Measurements from ENCODE around the gene TTC39C.

The TTC39C gene

DNA sequence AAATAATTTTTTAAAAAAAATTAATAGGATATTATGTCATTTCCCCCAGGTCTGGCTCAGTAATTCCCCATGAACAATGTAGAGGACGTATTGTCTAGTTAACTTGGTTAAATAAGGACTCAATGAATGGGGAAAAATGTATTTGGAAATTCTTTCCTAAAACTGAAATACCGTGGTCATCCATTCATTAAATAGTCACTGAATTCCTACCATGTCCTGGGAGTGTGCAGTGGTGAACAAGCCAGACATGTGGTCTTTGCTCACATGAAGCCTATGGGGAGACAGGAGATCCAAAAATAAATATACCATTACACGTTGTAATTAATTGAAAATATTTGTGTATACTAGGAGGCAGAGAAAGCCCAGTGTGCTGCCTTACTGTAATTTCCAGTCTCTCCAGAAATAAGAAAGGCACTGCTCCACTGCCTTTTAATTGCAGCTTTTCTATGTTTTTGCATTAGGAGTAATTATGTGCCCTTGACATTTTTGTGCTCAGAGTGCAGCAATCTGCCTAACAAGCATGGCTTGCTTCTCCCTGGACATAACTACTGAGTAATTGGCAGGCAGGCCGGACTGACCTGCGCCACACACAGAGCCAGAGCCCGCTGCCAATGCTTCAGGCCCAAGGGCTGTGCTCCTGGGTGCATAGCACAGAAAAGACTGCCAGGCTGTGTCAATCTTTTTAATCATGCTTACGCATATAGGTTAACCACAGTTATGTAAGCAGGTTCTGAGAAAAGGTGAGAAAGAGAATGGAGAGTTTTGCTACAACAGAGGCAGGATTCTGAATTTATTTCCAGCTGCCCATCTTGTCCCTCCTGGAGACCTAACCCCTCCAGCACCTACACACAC is 22.2 kb upstream of the TTC39C start:
- DNase-seq, result no peak

DNA sequence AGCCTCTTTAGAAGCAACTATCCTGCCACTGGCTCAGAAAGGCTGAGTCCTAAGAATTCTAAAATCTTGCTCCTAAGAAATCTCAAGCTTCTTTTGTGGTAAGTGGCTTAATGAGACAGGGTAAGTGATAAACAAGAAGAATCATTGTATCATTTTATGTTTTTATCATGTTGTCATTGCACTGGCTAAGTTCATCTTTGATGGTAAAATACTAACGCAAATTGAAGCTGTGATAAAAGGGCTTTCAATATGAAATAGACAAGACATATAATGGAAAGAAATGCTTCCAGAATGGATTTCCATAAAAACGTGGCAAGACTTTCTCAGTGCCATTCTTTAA is 21.6 kb upstream of the TTC39C start:
- DNase-seq, result no peak

DNA sequence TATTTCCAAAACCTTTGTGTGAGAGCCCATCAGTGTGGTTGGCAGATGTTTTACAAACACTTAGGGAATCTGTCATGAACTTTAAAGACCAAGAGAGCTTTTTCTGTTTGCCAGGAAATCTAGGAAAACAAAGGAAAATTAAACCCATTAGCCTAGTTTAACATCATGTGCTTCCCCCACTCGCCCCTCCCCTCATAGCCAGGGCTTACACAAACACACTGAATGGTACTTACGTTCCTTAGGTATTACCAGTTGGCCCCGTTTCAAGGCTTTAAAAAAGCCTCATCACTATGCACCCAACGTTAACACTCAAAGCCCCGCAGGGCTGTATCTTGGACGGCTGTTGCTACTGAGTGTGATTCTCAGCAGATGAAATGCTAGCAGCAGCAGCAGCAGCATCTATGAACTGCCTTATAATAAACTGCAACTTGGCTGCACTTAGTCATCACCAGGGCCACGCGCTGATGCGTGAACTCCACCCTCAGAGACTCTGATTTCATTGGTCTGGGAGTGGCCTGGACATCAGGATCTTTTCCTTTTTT is 20.1 kb upstream of the TTC39C start:
- DNase-seq, result peak; percentile 81

DNA sequence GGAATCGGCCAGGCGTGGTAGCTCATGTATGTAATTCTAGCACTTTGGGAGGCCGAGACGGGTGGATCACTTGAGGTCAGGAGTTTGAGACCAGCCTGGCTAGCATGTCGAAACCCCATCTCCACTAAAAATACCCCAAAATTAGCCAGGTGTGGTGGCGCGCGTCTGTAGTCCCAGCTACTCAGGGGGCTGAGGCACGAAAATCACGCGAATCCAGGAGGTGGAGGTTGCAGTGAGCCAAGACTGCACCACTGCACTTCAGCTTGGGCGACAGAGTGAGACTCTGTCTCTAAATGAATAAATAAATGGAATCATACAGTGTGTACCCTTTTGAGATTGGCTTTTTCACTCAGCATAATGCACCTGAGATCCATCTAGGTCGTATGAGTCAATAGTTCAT is 19.4 kb upstream of the TTC39C start:
- no peak for DNase-seq

DNA sequence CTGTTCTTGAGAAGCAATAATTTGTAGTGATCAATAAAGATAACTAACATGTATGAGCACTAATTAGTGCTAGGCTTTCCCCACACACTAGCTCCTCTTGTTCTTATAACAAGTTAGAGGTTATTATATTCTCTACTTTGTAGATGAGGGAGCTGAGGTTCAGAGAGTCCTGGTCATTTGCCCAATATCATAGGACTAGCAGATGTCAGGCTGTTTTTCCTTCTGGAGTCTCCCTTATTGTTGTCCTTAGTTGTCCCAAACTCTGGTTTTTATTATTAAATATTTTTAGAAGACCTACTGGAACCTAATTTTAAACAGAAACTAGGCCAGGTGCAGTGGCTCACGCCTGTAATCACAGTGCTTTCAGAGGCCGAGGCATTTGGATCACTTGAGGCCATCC is 16.5 kb upstream of the TTC39C start:
- no peak for DNase-seq

DNA sequence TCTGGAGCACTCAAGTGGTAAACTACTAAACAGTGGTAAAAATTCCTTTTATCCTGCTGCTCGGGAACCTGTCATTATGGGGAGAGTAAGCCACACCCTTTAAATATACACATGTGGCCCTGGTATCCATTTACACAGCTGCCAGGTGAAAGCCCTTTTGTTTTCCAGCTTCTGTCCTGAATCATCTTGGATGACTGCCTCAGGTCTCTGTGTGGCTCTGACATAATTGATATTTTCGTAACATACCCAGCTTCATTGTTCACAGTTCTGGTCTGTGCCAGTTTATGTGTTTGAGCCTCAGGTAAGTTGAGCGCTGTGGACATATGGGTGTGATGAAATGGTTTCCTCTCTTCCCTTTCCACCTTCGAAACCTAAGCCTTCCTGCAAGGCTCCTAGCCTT is 15.7 kb upstream of the TTC39C start:
- peak; percentile 53 for DNase-seq

DNA sequence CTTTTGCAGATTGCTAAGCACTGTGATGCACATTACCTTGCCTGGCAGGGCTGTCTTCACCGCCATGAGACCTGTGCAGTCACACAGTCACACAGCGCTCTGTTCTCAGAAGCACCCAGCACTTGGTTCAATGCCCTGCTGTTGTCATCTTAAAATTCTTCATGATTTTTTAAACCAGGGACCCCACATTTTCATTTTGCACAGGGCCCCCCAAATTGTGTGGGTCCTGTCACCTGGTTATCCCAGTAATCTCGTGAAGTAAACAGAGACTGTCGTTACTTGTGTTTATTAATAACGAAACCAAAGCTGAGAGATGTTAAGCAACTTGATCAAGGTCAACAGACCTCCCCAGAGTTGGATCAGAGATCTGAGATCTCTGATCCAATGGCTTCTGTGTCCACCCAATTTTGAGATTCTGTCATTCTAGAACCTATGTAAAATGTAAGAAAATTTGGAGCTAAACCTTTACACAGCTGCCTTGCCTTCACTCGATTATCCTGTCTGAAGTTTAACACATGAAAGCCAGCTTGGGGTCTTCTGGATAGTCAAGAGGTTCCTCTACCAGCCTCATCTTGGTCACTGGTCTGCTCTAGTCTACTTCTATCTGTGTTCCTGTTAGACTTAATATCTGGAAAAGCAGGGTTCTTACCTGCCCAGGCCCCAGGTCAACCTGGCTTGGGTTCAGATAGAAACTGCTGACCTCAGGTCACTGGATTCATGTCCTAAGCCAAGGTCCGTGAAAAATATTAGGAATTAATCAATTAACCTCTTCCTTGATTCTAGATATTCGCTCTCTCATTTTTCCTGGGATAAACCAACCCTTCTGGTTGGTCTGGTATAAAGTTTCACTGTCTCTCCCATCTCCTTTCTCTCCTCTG is 13.7 kb upstream of the TTC39C start:
- no peak for DNase-seq

DNA sequence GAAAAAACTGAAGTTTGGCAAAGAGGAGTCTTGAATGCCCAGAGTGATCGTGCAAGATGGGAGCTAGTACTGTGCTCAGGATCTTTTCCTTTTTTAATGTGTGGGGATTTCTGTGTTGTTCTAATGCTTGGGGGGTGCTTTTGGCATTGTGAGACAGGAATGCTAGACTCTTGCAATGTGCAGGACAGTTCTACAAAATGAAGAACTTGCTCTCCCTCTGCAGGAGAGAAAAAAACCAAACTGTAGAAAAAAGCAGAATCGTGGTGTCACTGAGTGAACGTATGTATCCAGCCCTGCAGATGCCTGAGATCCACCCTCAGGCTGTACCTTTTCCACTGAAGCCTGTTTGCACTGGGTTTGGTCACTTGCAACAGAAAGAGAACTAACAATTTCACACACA is 12.1 kb upstream of the TTC39C start:
- DNase-seq, result no peak

DNA sequence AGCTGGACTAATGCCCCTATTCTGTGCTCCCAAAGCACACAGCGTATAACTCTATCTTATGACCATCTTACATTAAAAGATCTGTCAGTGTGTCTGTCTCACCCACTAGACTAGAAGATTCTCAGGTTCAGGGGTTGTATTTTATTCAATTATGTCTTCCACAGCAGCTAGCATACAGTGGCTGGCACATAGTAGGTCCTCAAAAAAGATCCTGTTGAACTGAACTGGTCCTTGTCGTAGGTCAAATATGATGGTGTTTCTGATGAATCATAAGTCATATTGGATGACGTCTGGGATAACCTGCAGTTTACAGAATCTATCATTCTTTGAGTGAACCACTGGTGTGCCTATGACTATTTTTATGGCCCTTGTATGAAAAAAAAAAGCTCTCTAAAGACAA is 11.3 kb upstream of the TTC39C start:
- DNase-seq, result no peak

DNA sequence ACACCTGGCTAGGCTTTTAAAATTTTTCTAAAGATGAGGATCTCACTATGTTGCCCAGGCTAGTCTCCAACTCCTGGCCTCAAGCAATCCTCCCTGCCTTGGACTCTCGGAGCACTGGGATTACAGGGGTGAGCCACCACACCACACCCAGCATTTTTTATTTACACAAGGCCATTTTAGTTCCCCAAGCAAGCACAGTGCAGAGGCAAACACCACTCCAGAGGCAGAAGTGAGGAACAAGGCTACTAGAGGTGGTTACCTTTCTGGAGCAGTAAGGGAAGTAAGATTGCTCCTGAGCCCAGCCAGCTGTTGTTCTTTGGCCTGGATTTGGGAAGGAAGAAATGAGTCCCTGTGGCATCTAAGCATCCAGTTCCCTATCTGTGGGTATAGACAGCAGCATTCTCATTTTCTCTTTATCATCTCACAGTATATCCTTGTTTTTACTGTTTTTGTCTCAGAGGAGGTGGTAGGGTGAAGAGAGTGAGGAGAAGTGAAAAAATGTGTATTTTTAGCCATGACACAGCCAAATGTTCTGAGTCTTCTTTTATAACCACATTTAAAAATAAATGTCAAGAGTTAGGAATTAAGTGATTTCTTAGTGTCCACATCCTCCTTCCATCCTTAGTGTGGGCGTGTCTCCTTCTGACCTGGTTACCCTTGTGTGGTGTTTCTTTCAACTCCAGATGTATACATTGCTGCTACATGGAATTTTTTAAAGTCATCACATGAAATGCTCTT is 10.5 kb upstream of the TTC39C start:
- DNase-seq, result no peak

DNA sequence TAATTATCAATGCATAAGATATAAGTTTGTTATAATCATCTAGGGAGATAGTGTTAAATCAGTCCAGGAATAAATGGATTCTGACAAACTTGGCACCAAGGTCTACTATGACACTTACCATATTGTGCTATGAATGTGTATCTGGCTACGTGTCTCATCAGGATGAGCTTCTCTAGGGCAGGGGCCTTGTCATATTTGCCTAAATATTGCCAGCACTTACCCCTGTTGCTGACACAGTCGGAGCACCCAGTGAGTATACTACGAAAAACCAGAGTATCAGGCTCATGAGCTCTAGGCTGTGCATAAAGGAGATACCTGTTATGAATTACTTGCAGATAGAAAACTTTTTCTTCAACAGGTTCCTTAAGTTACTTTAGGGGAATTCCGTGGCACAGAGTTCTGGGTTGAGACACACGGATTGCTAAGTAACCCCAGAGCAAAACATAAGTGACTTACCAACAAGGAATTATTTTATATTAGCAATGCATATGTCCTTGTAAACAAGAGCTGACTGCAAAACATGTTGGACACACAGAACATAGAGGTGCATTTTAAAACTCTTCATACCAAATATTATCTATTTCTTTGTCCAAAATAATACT is 7.7 kb upstream of the TTC39C start:
- DNase-seq, result no peak

DNA sequence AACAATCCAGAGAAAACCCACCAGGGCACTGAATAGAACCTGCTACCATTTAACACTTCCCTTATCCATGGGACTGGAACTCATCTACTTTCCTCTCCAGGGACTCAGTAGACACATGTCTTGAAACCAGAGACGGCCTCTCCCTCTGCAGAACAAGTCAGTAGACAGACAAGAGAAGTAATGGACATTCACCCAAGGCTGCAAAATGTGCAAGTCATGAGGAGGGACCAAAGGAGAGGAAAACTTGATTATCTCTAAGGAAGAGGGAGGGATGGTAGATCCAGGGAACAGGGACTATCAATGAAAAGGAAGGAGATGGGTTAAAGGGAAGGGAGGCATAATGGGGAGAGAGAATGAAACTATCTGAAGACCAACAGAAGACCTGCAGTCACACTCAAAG is 5.3 kb upstream of the TTC39C start:
- DNase-seq, result no peak

DNA sequence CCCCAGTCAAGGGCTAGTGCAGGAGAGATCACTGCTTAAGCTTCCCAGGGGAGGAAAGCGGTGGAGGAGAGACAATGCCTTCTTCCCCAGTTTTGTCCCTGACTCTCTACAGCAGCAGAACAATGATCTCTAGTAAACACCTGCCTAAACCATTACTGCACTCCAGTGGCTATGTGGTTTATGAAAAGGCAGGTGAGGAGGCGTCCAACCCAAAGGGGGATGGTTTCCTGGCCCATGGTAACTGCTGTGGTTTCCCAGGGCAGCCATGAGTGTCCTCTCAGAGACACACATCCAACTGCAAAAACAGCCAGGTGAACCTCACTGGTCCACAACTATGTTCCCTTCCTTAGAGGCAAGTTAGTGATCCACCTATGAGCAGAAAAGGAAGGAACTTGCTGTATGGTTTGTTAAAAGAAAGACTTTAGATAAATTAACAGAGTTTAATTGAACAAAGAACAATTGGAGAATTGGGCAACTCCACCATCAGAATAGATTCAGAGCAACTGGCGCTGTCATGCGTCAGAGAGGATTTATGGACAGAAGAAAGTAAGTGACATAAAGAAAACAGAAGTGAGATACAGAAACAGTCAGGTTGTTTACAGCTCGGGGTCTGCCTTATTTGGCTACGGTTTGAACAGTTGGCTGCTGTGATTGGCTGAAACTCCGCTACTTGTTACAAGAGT is 4.8 kb upstream of the TTC39C start:
- peak; percentile 65 for DNase-seq

DNA sequence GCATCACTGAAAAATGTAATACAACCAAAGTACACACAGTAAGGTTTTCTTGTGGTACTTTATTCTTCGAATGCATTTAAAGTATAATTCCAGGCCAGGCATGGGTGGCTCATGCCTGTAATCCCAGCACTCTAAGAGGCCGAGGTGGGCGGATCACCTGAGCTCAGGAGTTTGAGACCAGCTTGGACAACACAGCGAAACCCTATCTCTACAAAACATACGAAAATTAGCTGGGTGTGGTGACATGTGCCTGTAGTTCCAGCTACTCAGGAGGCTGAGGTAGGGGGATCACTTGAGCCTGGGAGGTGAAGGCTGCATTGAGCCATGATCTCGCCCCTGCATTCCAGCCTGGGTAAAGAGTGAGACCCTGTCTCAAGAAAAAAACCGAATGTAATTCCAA is 3.9 kb upstream of the TTC39C start:
- DNase-seq, result no peak

DNA sequence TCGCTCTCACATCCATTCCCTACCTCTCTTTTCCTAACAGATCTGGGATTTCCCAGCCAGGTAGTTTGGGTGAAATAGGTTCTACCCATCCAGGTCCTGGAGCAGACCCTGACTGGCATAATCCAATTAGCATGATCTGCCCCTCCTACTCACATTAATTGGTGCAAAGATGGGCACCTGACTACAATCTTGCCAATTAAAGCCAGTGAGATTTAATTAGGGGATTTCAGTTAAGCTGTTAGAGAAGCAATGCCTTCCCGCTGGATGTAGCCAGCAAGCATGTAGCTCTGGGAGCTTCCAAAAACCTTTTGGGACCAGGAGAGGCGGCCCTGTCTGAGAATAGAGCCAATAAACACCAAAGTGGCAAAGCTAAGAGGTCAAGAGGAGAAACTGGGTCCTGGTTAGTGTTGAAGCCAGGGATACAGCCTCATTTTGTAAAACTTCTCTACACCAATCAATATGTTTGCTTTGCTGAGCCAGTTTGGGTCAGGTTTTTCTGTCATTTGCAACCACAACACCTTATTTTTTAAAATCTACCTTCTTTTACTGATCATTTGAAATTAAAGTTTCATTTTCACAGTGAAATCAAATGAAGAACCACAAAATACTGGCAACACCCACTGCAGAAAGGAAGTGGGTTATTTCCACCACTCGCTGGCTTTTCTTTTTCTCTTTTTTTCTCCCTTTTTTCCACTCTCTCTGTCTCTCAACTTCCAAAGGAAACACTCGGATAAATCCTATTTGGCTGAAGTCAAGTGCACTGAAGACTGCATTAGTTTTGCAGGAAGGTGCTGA is 3.2 kb upstream of the TTC39C start:
- DNase-seq, result no peak

DNA sequence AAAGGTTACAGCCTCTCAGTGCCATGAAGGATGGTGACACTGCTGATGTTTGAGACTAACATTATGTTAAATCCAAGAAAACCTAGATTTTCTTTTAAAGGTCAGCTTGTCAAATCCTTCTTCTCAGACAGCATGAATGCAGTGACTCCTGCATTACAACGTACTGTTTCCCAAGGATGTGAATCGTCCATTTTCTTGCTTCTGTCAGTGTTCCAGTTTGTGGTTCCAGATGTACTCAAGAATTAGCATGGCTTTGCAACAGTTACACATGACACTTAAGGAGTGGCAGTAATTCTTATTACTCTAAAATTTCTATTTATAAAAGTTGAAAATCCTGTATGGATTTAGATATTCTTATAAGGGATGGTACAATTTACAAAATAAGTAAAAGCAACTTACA is 1.5 kb upstream of the TTC39C start:
- no peak for DNase-seq

DNA sequence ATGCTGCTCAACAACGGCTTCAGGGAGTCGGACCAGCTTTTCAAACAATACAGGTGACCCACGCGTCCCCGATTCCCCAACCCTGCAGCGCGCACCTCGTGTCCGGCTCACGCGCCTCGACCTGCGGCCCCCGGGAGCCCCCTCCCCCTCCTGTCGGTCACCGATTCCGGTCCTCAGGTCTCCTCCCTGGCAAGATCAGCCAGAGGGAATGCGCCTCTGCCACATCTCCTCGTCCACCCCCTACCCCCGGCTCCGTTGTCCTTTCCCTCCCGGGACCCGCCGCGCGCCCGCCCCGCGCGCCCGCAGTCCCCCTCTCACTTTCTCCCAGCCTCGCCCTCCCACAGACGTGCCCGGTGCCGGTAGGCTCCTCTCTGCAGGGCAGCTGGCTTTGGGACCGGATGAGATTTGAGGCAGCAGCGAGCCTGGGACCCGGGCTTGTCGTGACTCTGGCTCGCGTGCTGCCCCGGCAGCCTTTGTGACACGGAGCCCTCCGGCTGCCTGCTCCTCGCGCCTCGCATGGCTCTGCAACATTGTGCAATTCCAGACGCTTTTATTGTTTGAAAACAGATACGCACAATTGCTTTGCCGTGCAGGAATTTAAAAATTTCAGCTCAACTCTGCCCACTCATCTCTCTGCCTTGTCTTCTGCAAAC is 558 bp downstream of the TTC39C start:
- DNase-seq, result no peak

DNA sequence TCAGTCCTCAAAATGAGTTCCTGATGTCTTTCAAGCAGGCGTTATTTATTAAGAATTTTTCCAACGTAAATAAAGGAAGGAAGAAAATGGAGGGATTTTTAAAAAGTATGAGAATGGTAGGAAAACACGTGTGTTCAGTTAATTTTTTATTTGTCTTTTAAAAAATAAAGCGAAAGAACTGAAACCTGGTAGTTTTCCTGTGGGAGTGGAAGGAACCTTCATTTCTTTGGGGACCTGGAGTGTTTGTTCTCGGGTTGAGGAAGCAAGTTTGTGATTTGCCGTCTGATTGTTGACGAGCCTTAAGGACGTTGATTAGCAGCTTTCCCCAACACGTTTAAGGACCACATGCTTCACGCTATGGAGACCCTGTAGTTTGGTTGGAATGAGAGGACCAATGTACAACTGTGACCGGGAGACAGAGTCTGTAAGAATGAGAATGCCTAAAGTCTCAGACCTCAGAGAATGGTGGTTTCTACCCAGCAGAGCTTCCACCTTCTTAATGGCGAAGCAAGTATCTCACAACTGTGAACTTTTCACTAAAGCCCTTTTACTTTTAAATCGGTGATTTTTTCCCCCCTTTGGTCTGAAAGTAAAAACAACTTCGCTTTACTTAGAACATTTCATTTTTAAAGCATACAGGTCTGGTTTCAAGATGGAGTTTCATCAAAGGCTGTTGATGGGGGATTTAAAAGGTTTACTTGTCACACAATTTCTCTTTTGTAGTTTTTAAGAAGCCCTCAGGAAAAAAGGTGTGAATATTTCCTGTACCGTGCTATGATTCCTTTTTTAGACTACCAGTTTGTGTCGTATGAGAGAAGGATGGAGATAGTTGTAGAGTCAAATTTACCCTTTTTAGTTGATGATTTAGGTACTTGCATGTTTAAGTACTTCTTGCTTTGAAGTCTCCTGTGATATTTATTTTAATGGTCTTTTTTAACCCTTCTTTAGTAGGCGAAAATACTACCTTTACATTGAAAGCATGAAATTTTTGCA is 1.4 kb downstream of the TTC39C start:
- no peak for DNase-seq

DNA sequence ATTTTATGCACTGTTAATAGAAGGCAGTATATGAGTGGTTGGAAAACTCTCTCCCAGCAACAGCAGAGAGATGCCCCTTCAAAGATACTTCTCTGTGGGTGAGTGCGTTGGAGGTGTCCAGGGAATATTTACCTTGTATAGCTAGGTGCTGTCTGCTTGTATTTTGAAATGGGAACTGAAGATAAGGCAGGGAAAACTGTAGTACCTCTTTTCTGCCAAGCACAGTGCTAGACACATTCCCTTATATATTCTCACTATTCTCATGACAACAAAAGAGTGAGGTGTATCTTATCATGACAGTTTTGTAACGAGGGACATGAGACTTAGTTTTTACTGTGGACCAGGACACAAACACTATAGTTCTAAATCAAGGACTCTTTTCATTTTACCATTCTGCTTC is 2.1 kb downstream of the TTC39C start:
- DNase-seq, result no peak

Measured in NCI-H510A (cell line).